Adrenal gland (tissue), 12 donors: ENCODE data around the gene ADAMTS6. TPM values are rescaled to one million over a fixed set of nuclear protein-coding genes. Genes with fewer than 3 reads are reported as not detected.

Source experiments
- DNase-seq, 7 donors: peaks; one replicate each; pipeline ENCODE4 v3.0.0-alpha.2; 2019 to 2020
- H3K27ac ChIP-seq, 5 donors: fragments of 200-600 bp; sonication (generic) in 4 of 5; 1 replicate in 3 of 5; 2 replicates in 2 of 5; pipeline versions ENCODE4 v1.5.1 to v1.8.0; 2016 to 2020; ENCODE audit warnings: mild to moderate bottlenecking in 1 of 5
- H3K27me3 ChIP-seq: fragments of 200-600 bp; 2 replicates; pipeline ENCODE4 v1.8.0; 2021
- H3K36me3 ChIP-seq, 2 donors: fragments of 200-600 bp; replicated peaks in 1 of 2; 1 replicate in 1 of 2; 2 replicates in 1 of 2; pipeline versions ENCODE4 v1.5.1 to v1.8.0; 2018 to 2022
- H3K4me1 ChIP-seq, 2 donors: fragments of 200-600 bp; replicated peaks in 1 of 2; 1 replicate in 1 of 2; 2 replicates in 1 of 2; pipeline versions ENCODE4 v1.5.1 to v1.8.0; 2018 to 2021
- H3K4me3 ChIP-seq, 4 donors: fragments of 200-600 bp; sonication (generic) in 3 of 4; one replicate each; pipeline ENCODE4 v1.5.1; 2016 to 2018
- H3K9me3 ChIP-seq, 3 donors: fragments of 200-600 bp; sonication (generic) in 1 of 3; replicated peaks in 1 of 3; 1 replicate in 2 of 3; 2 replicates in 1 of 3; pipeline versions ENCODE4 v1.5.1 to v1.8.0; 2016 to 2021
- CTCF ChIP-seq, 6 experiments: fragments of 450-650 bp in 4 of 6; fragments of 200-600 bp in 2 of 6; sonication (generic) in 1 of 6; IDR thresholded peaks; 1 replicate in 5 of 6; 2 replicates in 1 of 6; pipeline versions ENCODE4 v1.5.1 to v1.8.0; 2016 to 2021; ENCODE audit warnings: antibody characterized with exemption in 6 of 6, mild to moderate bottlenecking in 2 of 6, moderate library complexity in 1 of 6
- POLR2A ChIP-seq, 2 donors: fragments of 450-650 bp; IDR thresholded peaks; one replicate each; pipeline ENCODE4 v1.6.1; 2017; ENCODE audit warnings: antibody characterized with exemption in 2 of 2, mild to moderate bottlenecking in 2 of 2, moderate library complexity in 1 of 2
- WGBS, 4 donors: extraction: QIAGEN DNeasy Blood & Tissue Kit in 2 of 4; methylation state at CpG; one replicate each; pipeline versions ENCODE4 v1.1.5 to v1.1.7; 2013 to 2017; 5-methylcytosine and 5-hydroxymethylcytosine counted together
- intact Hi-C, 2 donors: fragments of 100-400 bp; cut with DNase I; formaldehyde crosslinking; loops; one replicate each; pipeline versions ENCODE4 v1.14.1 to v1.15.0; 2022 to 2023
- polyA plus RNA-seq, 3 donors: library from polyadenylated mRNA; stranded (reverse); fragments of 200-250 nt in 2 of 3; fragments of 350-450 nt in 1 of 3; fragmentation: Illumina TruSeq in 1 of 3; extraction: RNeasy Lipid Tissue Mini Kit (QIAGEN cat#74804) in 1 of 3; gene quantifications; one replicate each; pipeline ENCODE4 v1.2.3, GENCODE V29; 2013 to 2014
- total RNA-seq, 9 donors: library from RNA; depleted of rRNA in 4 of 9; stranded (reverse); fragments of >200 nt in 4 of 9; fragments of 120-200 nt in 1 of 9; fragmentation: NEBNext Ultra II Directional in 1 of 9; extraction: Animal tissue kit (Norgen Biotek cat#: 25700) in 1 of 9; gene quantifications; one replicate each; pipeline versions ENCODE4 v1.1.0 to v1.2.4, GENCODE V29; 2013 to 2023
- donor health status: healthy with polysubstance abuse.
- donor health status: Bipolar disorder and iron deficiency.
- donor health status: DM: yes; HTN: yes; CAD: no.
- donor health status: DM: no; HTN: no; CAD: no.
- donor health status: DM: no; HTN: no; CAD: no.
- donor health status: DM: yes; HTN: yes; CAD: no.

Gene ADAMTS6
- total and polyA plus RNA-seq, 12 donors = 0.24 to 11.9 (median 0.89) TPM

- no peaks in the 10 kb centered on the region for H3K4me1 ChIP-seq
- no peak overlapping the region for H3K27ac ChIP-seq
- intact Hi-C loops = no loop called here
- no peaks in the 10 kb centered on the region for H3K27me3 ChIP-seq
- no peak overlapping the region for H3K4me3 ChIP-seq
- H3K36me3 ChIP-seq = no peaks in the 10 kb centered on the region
- H3K9me3 ChIP-seq = peaks cover 0 to 4% (median 0%) of the 10 kb centered on the region in 3 donors
- no peak for DNase-seq
- 79 to 91% (median 85%) methylated on average over 3 of the region's 3 CpGs for WGBS, 4 donors
- TF ChIP-seq POLR2A (IDR thresholded peaks at IDR 0.05) = no peak
- TF ChIP-seq CTCF (IDR thresholded peaks at IDR 0.05) = no peak
These were observed 143.0 kb downstream of the ADAMTS6 start for GRCh38 chr5:65338606-65339151.

- intact Hi-C loops = no loop called here
- H3K4me1 ChIP-seq = no peaks in the 10 kb centered on the region
- peaks cover 0 to 4% (median 0%) of the 10 kb centered on the region in 3 donors for H3K9me3 ChIP-seq
- H3K27me3 ChIP-seq = no peaks in the 10 kb centered on the region
- no peaks in the 10 kb centered on the region for H3K36me3 ChIP-seq
- TF ChIP-seq CTCF (IDR thresholded peaks at IDR 0.05) (no peak), POLR2A (IDR thresholded peaks at IDR 0.05) (no peak)
- no peak for DNase-seq
- no peak overlapping the region for H3K4me3 ChIP-seq
- no peak overlapping the region for H3K27ac ChIP-seq
- WGBS, 4 donors = 85 to 88% (median 87%) methylated on average over 4 of the region's 4 CpGs
These were observed 147.6 kb downstream of the ADAMTS6 start for GRCh38 chr5:65334077-65334476.

- TF ChIP-seq CTCF (IDR thresholded peaks at IDR 0.05) (no peak), POLR2A (IDR thresholded peaks at IDR 0.05) (no peak)
- WGBS, 4 donors = 75 to 88% (median 88%) methylated on average over 1 of the region's 1 CpG
- intact Hi-C loops = no loop called here
These were observed 149.1 kb downstream of the ADAMTS6 start for GRCh38 chr5:65332591-65332990.

GRCh38 chr5:65329266-65329665 is 152.5 kb downstream of the ADAMTS6 start:
- Histone ChIP-seq H3K9me3 (no peaks in the 10 kb centered on the region), H3K27me3 (no peaks in the 10 kb centered on the region), H3K4me3 (no peak overlapping the region), H3K27ac (no peak overlapping the region), H3K36me3 (no peaks in the 10 kb centered on the region), H3K4me1 (no peaks in the 10 kb centered on the region)
- TF ChIP-seq POLR2A (IDR thresholded peaks at IDR 0.05) = no peak
- TF ChIP-seq CTCF (IDR thresholded peaks at IDR 0.05) = no peak
- intact Hi-C loops = no loop called here
- WGBS, 4 donors = 68 to 81% (median 74%) methylated on average over 2 of the region's 2 CpGs
- DNase-seq = no peak

More at GRCh38 chr5:65332591-65332990, 149.1 kb downstream of the ADAMTS6 start:
- H3K27me3 ChIP-seq = no peaks in the 10 kb centered on the region
- no peaks in the 10 kb centered on the region for H3K4me1 ChIP-seq
- no peak overlapping the region for H3K4me3 ChIP-seq
- H3K9me3 ChIP-seq = peaks cover 0 to 4% (median 0%) of the 10 kb centered on the region in 3 donors
- no peak overlapping the region for H3K27ac ChIP-seq
- H3K36me3 ChIP-seq = no peaks in the 10 kb centered on the region
- no peak for DNase-seq
